Activated CD8-positive, alpha-beta memory T cell treated with anti-CD3 and anti-CD28 coated beads, Interleukin-2, amount 50 U/mL, for 1 hour (primary cell): ENCODE data around the gene UBR3.

Experiments
- DNase-seq: peaks from one replicate; pipeline ENCODE4 v3.0.0-alpha.2; 2020; ENCODE audit errors: extremely low read depth

UBR3 gene

DNA sequence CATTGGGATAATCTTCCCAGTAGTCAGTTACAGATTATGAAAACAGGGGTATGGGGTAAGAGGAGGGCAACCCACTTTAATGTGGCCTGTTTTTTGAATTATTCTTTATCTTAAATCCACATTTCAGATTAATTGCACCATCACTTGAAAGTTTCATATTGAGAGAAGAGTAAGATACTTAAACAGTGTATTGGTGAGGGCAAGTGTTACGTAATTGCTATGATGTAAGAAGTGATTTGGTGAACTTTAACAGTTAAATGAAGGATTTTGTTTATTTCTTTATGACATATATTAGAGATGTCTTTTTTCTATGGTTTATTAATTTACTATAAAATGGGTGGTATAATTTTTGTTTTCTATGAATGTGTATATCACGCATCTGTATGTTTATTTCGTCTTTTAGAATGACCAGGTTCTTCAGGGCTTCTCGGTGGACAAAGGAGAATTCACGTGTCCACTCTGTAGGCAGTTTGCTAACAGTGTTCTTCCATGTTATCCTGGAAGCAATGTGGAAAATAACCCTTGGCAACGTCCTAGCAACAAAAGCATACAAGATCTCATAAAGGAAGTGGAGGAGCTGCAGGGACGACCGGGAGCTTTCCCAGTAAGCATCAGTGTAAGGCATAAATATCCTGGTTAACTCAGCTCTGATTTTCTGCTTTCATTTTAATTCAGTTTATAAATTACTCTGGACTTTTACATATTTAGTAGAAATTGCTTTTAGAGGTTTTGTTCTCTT lies 179.5 kb downstream of the UBR3 start:
- no peak for DNase-seq

DNA sequence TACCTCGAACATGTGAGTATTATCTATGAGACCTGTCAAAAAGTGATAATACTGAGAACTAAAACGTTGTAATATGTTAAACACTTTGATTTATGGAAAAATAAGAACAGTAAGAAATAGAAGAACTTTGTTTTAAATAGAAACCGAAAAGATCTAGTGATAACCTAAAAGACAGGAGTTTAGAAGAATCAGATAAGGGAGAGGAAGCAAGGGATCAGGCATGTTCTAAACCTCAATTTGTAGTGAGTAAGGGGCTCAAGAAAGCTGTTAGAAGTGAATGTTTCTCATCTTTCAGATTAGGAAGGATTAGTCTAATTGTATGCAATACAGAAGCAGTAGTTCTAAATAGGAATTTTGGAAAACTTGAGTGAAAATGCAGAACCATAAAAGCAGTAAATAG lies 182.0 kb downstream of the UBR3 start:
- DNase-seq = no peak

DNA sequence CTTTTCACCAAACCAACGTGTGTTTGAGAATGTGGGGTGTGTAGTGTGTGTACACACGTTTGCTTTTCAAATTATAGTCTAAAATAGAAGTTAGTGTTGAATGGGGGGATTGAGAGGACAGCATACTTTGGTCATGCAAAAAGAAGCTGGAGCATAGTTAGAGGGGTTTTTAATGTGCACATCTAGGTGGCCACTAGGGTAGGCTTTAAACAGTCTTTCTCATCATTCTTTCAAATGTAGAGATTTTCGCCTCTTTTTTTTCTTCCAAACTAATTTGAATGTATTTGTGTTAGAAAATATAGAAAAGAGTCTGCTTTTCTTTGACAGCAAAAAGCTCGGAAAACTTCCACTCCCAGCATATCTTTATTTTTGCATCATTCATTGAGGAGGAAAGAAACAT lies 185.5 kb downstream of the UBR3 start:
- no peak for DNase-seq

DNA sequence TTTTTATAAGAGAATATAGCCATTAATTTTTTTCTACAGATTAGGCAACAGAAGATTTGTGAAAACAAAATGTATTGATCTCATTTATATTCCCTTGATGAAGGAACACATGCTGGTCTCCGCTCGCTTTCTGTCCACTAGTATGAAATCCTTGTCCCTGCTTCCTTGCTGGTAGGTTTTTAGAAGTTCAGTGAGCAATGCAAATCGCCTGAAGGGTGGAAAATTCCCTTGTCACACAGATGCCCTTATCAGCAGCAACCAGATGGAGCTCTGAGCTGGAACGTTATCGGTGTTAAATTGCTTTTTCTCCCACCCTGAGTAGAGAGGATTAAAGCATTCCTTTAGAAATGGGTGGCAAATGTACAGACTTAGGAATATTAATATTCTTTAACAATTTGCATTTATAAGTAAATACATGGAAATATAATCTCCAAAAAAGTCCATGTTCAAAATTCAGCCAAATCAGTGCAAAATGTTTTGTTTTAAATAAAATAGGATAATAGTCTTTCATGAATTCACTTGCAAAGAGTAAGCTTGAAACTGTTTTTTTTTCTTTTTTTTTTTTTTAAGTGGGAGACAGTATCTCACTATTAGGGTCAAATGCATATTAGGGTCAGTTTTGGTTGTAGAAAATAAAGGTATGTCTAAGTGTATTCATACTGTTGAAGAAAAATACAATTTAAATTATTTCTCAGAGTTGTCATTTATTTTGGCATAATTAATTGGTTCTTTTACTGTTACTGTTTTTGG lies 186.7 kb downstream of the UBR3 start:
- no peak for DNase-seq

DNA sequence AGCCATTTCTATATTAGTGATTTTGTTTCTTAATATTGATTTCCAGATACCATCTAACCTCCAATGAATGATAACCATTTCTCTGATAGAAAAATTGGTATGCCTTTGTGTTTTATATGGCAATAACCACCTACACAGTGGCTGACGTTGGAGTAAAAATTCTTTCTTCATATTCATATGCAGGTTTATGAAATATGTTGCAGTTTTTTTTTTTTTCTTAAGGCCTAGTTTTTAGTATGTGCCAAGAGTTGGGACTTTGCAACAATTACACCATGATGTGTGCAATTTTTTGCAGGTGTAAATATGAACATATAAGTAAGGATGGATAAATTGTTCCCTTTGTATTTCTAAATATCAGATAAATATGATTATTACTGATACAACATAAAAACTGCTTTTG lies 187.5 kb downstream of the UBR3 start:
- DNase-seq = no peak

DNA sequence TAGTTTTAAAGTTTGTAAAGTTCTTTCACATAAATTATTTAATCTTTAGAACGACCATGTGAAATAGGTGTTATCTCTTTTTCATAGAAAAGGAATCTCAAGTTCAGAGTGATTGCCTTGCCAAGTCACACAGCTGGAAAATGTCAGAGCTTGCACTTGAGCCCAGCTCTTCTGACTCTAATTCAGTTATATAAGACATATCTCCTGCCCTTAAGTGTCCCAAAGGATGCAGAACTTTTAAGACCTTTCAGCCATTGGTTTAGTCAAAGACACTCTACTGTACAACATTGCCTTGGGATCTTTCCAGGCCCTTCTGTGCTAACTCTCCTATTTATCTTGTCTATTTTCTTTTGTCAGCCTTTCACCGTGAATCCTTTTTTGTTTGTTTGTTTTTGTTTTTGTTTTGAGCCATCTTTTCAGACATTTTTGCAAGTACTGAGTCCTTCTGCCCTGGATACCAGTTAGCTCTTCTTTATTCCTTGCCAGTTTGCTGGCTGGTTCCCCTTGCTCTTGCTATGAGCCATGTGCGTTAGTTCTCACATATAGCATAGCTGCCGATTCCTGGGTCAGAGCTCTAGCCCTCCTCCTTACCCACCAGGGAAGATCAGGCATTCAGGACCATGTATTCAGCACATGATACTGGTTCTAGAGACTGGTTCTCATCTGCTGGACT lies 190.7 kb downstream of the UBR3 start:
- DNase-seq = no peak

DNA sequence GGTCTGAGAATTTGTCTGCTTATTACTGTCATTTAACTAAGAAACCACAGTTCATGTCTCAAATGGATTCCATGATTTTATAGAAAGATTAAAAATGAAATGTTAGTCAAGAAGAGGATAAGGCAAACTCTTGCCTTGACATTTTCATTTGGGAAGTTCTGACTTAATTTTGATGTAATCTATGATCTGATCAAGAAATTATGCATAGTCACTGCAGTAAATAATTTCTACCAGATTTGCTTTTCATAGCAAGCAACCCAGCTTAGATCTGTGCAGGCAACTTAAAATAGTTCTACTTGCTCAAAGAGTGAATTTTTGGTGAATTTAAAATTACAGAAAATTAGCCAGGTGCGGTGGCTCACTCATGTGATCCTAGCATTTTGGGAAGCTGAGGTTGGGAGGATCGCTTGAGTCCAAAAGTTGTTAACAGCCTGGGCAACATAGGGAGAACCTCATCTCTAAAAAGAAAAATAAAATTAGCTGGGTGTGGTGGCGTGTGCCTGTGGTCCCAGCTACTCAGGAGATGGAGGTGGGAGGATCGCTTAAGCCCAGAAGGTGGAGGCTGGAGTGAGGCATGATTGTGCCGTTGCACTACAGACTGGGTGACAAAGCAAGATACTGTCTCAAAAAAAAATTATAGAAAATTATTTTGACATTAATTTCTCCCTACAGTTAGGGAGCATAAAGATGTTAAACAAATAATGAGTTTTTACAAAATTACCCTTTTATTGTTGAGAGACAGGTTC lies 192.0 kb downstream of the UBR3 start:
- DNase-seq = no peak

DNA sequence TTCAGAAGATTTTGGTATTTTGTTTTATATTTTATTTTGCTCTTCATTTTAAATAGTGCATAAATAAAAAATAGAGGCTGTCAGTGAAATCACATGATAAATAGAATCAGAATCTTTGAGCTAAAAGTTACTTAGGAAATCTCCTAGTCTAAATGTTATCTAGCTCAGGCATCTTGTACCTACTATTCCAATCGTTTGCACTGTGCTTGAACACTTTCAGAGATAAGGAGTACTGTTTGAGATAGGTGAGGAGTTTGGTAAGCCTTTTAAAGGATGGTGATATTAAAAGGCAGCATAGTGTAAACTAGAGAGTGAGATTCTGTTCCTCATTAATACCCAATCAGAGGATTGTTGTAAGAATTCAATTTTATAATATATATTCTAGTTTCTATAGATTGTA lies 193.5 kb downstream of the UBR3 start:
- DNase-seq = no peak

DNA sequence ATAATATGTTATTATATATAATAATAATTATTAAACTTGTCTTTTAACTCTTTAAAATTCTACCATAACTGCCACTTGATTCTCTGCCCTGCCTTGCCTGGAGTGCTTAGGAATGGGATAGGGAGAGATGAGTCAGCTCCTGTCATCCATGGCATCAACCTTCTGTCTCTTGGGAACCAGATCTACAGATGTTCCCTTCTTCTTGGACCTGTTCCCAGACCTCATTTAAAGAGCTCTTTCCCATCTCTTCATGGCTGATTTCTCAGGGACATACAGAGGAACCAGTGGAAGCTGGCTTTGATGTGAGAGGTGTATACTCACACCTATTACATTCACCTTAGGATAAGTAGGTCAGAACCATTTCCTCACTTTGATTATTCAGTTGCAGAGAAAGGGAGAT lies 195.4 kb downstream of the UBR3 start:
- DNase-seq = no peak

DNA sequence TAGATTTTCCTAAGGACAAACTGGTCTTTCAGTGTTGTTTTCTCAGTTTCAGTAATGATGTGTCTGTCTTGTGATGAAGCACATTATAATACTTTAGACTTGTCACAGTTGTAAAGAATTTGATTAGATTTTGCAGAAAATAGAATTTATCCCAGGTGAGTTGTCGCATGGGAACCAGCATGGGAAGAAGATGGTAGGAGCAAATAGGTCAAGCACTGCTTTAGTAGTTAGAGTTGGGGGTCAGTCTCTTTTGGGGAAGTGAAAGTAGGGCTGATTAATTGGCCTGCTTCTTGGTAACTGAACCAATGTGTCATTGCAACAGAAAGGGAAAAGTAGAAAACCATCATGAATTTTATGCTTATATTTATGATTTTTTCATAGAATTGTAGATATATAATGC lies 197.5 kb downstream of the UBR3 start:
- DNase-seq = no peak

DNA sequence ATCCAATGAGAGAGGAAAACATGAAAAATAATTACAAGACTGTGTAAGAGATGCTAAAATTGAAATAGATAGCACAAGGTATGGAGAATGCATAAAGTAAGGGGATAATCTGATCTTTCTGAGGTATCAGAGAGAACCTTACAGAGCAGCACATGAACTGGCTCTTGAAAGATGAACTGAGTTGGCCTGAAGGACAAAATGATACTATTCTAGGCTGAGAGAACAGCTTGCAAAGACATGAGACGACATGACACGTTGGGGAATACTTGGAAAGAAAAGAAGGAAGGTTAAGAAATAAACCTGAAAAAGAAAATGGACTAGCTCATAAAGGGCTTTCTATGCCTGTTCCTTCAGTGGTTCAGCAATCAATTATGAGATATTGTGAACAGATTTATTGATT lies 198.0 kb downstream of the UBR3 start:
- no peak for DNase-seq

DNA sequence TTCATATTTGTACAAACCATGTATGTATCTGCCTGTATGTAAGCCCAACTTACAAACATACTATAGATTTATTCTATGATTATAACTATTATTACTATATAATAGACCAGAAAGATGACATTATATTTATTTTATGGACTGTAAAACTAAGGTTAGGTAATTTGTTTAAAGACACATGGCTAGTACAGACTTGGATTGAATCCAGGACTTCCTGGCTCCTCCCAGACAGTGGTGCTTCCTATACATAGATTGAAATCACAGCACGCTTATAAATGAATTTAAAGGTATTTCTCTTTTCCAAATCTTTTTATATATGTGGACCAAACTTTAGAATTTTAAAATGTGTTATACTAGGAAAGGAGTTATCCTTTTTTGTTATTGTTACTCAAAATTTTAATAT lies 199.1 kb downstream of the UBR3 start:
- no peak for DNase-seq

DNA sequence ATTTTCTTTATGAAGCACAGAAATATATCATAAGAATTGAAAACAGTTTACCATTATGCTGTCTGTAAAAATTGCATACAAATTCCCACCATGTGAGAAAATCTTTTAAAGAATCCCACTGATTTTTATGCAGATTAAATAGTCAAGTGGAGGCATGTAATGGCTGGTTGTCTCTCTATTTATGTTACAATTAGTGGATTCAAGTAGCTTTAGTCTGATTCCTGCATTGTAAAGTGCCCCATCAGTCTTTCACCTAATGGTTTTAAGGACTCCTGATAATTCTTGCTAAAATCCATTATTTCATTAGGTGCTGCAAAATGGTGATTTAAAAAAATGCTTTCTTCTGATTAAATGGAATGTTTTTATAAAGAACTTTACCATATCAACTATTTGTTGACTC lies 202.3 kb downstream of the UBR3 start:
- no peak for DNase-seq

DNA sequence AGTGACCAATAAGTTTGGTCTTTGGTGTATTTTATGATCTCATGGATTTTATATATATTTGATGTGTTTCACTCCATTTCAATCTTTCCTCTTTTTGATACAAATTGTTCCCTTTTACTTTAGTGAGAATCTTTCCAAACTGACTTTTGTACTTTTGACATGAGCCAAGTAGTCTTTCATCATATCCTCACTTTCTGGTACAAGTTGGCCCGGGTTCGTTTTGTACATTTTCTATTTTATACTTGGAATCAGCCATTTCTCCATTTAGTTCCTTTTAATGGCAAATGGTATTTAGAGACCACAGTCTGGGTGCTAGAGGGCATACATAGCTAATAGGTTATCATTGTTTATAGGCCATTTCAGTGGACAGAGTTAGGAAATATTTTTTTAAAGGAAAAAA lies 202.8 kb downstream of the UBR3 start:
- DNase-seq = no peak

DNA sequence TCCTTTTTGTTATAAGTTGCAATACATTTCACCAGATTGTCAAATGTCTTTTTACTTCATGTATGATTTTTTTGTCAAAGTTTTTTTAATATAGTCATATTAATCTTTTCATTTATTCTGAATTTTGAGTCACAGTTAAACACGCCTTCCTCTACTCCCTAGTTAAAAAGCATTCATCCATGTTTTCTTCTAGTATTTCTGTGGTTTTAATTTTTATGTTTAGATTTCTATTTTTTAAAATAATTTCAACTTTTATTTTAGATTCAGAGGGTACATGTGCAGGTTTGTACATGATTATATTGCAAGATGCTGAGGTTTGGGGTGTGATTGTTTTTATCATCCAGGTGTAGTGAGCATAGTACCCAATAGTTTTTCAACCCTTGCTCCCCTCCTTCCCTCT lies 204.0 kb downstream of the UBR3 start:
- no peak for DNase-seq

DNA sequence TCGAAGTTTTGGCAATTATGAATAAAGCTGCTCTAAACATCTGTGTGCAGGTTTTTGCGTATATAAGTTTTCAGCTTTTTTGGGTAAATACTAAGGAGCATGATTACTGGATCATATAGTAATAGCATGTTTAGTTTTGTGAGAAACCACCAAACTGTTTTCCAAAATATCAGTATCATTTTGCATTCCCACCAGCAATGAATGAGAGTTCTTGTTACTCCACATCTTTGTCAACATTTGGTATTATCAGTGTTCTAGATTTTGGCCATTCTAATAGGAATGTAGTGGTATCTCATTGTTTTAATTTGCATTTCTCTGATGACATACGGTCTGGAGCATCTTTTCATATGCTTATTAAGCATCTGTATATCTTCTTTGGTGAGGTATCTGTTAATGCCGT lies 207.3 kb downstream of the UBR3 start:
- no peak for DNase-seq

DNA sequence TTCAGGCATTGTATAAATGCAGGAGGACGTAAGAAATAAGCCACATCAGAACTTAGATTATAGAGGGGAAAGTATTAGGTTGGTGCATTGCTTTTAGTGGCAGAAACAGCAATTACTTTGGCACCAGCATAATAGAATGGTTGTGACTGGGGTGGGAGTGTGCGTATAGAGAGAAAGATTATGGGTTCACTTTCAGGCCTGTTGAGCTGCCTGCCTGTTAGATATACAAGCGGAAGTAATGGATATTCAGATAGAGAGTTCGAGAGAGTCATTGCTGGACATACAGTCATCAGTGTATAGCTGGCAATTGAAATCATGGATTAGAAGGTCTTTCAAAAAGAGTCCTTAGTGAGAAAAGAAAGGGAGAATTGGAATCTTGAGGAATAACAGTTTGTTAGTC lies 211.5 kb downstream of the UBR3 start:
- DNase-seq = no peak

DNA sequence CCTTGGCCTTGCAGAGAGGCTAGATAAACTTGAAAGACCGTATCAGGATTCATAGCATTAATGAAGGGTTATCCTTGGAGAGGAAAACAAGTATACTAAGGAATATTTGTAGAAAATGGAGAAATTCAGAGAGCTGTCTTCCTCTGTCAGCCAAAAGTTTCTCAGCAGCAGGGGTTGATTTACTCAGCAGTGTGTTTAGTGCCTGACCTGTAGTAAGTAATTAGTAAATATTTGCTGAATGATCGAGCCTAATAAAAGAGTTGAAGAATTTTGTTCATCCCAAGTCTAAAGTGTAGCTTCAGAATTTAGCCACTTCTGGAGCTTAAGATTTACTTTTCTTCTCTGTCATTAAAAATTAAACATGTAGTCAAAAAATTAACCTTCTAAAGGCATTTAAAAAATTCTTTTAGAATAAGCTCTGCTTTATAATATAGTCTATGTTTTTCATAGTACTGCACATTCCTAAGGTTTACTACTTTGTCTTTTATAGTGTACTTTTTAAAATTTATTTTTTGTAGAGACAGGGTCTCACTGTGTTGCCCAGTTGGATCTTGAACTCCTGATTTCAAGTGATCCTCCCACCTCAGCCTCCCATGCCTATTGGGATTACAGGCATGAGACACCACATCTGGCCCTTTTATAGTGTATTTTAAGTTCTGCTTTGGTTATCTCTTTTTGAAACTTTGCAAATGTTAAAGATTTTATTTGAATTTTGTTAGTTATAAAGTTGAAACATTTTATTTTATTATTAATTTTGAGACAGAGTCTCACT lies 212.3 kb downstream of the UBR3 start:
- DNase-seq = no peak

DNA sequence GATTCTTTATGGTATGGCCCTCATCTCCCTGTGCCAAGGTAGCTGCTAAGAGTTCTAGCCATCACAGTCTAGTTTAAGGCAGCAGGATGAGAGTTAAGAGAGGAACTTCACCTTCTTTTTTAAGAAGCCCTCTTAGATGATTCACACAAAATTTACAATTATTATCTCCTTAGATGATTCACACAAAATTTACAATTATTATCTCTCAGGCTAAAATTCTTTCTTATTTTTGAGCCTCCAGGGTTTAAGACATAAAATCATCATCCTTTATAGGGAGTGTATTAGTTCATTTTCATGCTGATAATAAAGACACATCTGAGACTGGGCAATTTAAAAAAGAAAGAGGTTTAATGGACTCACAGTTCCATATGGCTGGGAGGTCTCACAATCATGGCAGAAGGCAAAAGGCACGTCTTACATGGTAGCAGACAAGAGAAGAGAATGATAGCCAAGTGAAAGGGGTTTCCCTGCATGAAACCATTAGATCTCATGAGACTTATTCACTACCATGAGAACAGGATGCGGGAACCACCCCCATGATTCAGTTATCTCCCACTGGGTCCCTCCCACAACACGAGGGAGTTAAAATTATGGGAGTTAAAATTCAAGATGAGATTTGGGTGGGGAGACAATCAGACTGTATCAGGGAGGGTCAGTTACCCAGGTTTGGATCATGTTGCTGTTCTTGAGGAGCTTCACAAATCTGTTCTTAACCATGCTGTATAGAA lies 217.7 kb downstream of the UBR3 start:
- DNase-seq = no peak

DNA sequence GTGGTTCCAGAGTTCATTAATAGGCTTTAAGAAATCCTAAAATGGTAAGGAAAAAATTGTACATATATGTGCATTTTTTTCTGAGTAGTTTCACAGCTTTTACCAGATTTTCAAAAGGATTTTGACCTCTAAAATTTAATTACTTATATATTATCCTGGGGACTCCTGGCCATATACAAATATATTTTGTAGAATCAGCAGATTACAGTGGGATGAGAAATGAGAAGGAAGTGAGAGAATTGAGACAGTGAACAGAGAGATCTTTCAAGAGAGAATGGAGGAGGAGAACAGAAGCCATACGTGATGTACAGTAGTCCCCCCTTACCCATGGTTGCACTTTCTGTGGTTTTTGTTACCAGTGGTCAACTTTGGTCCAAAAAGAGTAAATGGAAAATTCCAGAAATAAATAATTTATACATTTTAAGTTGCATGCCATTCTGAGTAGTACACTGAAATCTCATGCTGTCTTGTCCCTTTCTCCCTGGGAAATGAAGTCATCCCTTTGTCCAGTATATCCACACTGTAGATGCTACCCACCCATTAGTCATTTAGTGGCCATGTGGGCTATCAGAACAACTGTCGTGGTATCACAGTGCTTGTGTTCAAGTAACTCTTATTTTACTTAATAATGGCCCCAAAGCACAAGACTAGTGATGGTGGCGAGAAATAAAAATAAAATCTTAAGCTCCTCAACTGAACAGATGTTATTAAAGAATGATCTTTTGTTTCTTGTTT lies 220.2 kb downstream of the UBR3 start:
- no peak for DNase-seq
